Mucosa of descending colon (tissue), 3 donors: ENCODE data around the gene PRKCI. TPM values are rescaled to one million over a fixed set of nuclear protein-coding genes. Genes with fewer than 3 reads are reported as not detected.
A peak's percentile ranks its signal among the peaks of the same experiment; 100 is the strongest.
"Not testable (repeated sequence)": the region's sequence is repeated elsewhere in the genome, so short reads cannot be mapped to it uniquely, and the experiment has no call there.

Experiments used
- ATAC-seq: fragments of 200-7000 bp; cut with Tn5 transposase; one replicate; pipeline ENCODE4 v1.9.1; 2020; ENCODE audit warnings: mild to moderate bottlenecking, moderate library complexity
- DNase-seq, 3 donors: peaks; one replicate each; pipeline ENCODE4 v3.0.0-alpha.2; 2020
- H3K36me3 ChIP-seq: fragments of 200-600 bp; one replicate; pipeline ENCODE4 v1.8.0; 2021; ENCODE audit warnings: low read depth, mild to moderate bottlenecking
- H3K4me1 ChIP-seq: fragments of 200-600 bp; one replicate; pipeline ENCODE4 v1.8.0; 2021; ENCODE audit warnings: low read depth, mild to moderate bottlenecking
- H3K4me3 ChIP-seq: fragments of 200-600 bp; one replicate; pipeline ENCODE4 v1.8.0; 2021; ENCODE audit warnings: mild to moderate bottlenecking
- H3K9me3 ChIP-seq: fragments of 200-600 bp; one replicate; pipeline ENCODE4 v1.8.0; 2021; ENCODE audit warnings: mild to moderate bottlenecking
- CTCF ChIP-seq: fragments of 200-600 bp; IDR thresholded peaks from one replicate; pipeline ENCODE4 v1.8.0; 2022; ENCODE audit warnings: antibody characterized with exemption, mild to moderate bottlenecking
- intact Hi-C, 2 donors: fragments of 100-400 bp; cut with DNase I in 1 of 2; cut with micrococcal nuclease in 1 of 2; formaldehyde crosslinking; loops; one replicate each; pipeline versions ENCODE4 v1.11.0 to v1.11.1; 2022; cut with DNase I, micrococcal nuclease
- total RNA-seq, 3 donors: library from RNA; stranded (reverse); fragmentation: NEBNext Ultra II Directional in 2 of 3; extraction: Animal tissue kit (Norgen Biotek cat#: 25700) in 2 of 3; gene quantifications; one replicate each; pipeline versions ENCODE4 v1.2.1 to v1.2.4, GENCODE V29; 2021 to 2023
- donor health status: DM: no; HTN: no; CAD: no; lungs with moderate emphysema.
- donor health status: DM: no; HTN: no; CAD: no.
- donor health status: DM: no; HTN: yes; CAD: no.

PRKCI gene
- total RNA-seq, 3 donors from 2014 or later = 38.0 to 39.9 (median 39.8) TPM

GRCh38 chr3:170258105-170258487 lies 35.9 kb downstream of the PRKCI start:
- DNase-seq (no peak), ATAC-seq (peak; percentile 25)
- Histone ChIP-seq H3K4me3 (no peak overlapping the region), H3K4me1 (no peaks in the 10 kb centered on the region), H3K9me3 (peaks cover 4% of the 10 kb centered on the region), H3K36me3 (no peaks in the 10 kb centered on the region)
- no peak for TF ChIP-seq CTCF
- intact Hi-C loops = no loop called here

GRCh38 chr3:170259907-170260306 lies 37.7 kb downstream of the PRKCI start:
- Histone ChIP-seq H3K4me1 (no peaks in the 10 kb centered on the region), H3K4me3 (no peak overlapping the region), H3K36me3 (no peaks in the 10 kb centered on the region), H3K9me3 (peaks cover 4% of the 10 kb centered on the region)
- ATAC-seq = no peak
- intact Hi-C loops = no loop called here
- no peak for DNase-seq
- no peak for TF ChIP-seq CTCF

GRCh38 chr3:170267793-170268192 lies 45.6 kb downstream of the PRKCI start:
- intact Hi-C loops = no loop called here
- no peaks in the 10 kb centered on the region for H3K9me3 ChIP-seq
- peaks cover 6% of the 10 kb centered on the region for H3K4me1 ChIP-seq
- H3K4me3 ChIP-seq = no peak overlapping the region
- ATAC-seq = no peak
- H3K36me3 ChIP-seq = no peaks in the 10 kb centered on the region
- DNase-seq = no peak
- TF ChIP-seq CTCF = no peak

GRCh38 chr3:170269673-170270254 lies 47.5 kb downstream of the PRKCI start:
- H3K9me3 ChIP-seq, H3K4me1 ChIP-seq, H3K4me3 ChIP-seq, intact Hi-C loops, H3K36me3 ChIP-seq: not testable (repeated sequence)
- DNase-seq (peak in 1 of 3 donors; percentile 8), ATAC-seq (peak; percentile 58)

- peak in 1 of 3 donors; percentile 80 for DNase-seq
- TF ChIP-seq CTCF = no peak
- peaks cover 6% of the 10 kb centered on the region for H3K4me1 ChIP-seq
- H3K4me3 ChIP-seq = no peak overlapping the region
- no peaks in the 10 kb centered on the region for H3K36me3 ChIP-seq
- H3K9me3 ChIP-seq = no peaks in the 10 kb centered on the region
- ATAC-seq = peak; percentile 98
- intact Hi-C loops = no loop called here
Measured at GRCh38 chr3:170270282-170270881, 48.2 kb downstream of the PRKCI start.

GRCh38 chr3:170274641-170275040 lies 52.4 kb downstream of the PRKCI start:
- intact Hi-C loops = no loop called here
- TF ChIP-seq CTCF = no peak
- no peak for DNase-seq
- Histone ChIP-seq H3K4me3 (no peak overlapping the region), H3K36me3 (no peaks in the 10 kb centered on the region), H3K9me3 (no peaks in the 10 kb centered on the region), H3K4me1 (peaks cover 7% of the 10 kb centered on the region)
- ATAC-seq = no peak
